ENCODE measurements around the gene MTCL3.

MTCL3 gene

GRCh38 chr6:127518710-127519468 is at the start of gene MTCL3:
TSS of gene MTCL3 (minus strand) at chr6:127519335.
- no peaks in the 10 kb centered on the region for H3K4me1 ChIP-seq (ENCODE audit: insufficient read depth, insufficient read length)
- DNase-seq (ENCODE audit: low read depth, low spot score): no peak
- H3K9me3 ChIP-seq (ENCODE audit: insufficient read depth, low read length): no peaks in the 10 kb centered on the region
- H3K4me3 ChIP-seq (ENCODE audit: insufficient read length, low read depth): peak within 1 kb of the TSS; percentile 28
- H3K36me3 ChIP-seq (ENCODE audit: insufficient read depth, insufficient read length, low read length): no peaks in the 10 kb centered on the region
- peaks cover 17% of the 10 kb centered on the region for H3K27me3 ChIP-seq (ENCODE audit: insufficient read depth, insufficient read length)
- no peak within 1 kb of the TSS for H3K9ac ChIP-seq (ENCODE audit: insufficient read length, low read depth)
- TF ChIP-seq ZNF274 (IDR thresholded peaks at IDR 0.05; ENCODE audit: low read depth, low read length): no peak
- TF ChIP-seq YY1 (IDR thresholded peaks at IDR 0.05; ENCODE audit: insufficient read depth, insufficient read length): no peak
- no peak for TF ChIP-seq SUZ12 (IDR thresholded peaks at IDR 0.05; ENCODE audit: extremely low read depth, insufficient read depth, insufficient read length)

GRCh38 chr6:127567476-127567875 is 48.3 kb upstream of the MTCL3 start:
- Histone ChIP-seq H3K27me3 (ENCODE audit: insufficient read depth, insufficient read length) (no peaks in the 10 kb centered on the region), H3K9ac (ENCODE audit: insufficient read length, low read depth) (no peak overlapping the region), H3K36me3 (ENCODE audit: insufficient read depth, insufficient read length, low read length) (no peaks in the 10 kb centered on the region), H3K4me3 (ENCODE audit: insufficient read length, low read depth) (no peak overlapping the region), H3K4me1 (ENCODE audit: insufficient read depth, insufficient read length) (no peaks in the 10 kb centered on the region), H3K9me3 (ENCODE audit: insufficient read depth, low read length) (no peaks in the 10 kb centered on the region)
- no peak for DNase-seq (ENCODE audit: low read depth, low spot score)
- TF ChIP-seq YY1 (IDR thresholded peaks at IDR 0.05; ENCODE audit: insufficient read depth, insufficient read length): no peak
- no peak for TF ChIP-seq ZNF274 (IDR thresholded peaks at IDR 0.05; ENCODE audit: low read depth, low read length)
- no peak for TF ChIP-seq SUZ12 (IDR thresholded peaks at IDR 0.05; ENCODE audit: extremely low read depth, insufficient read depth, insufficient read length)

- no peaks in the 10 kb centered on the region for H3K36me3 ChIP-seq (ENCODE audit: insufficient read depth, insufficient read length, low read length)
- TF ChIP-seq YY1 (IDR thresholded peaks at IDR 0.05; ENCODE audit: insufficient read depth, insufficient read length) (no peak), SUZ12 (IDR thresholded peaks at IDR 0.05; ENCODE audit: extremely low read depth, insufficient read depth, insufficient read length) (no peak), ZNF274 (IDR thresholded peaks at IDR 0.05; ENCODE audit: low read depth, low read length) (no peak)
- DNase-seq (ENCODE audit: low read depth, low spot score): no peak
Measured at GRCh38 chr6:127566651-127567050, 47.5 kb upstream of the MTCL3 start.

DNA sequence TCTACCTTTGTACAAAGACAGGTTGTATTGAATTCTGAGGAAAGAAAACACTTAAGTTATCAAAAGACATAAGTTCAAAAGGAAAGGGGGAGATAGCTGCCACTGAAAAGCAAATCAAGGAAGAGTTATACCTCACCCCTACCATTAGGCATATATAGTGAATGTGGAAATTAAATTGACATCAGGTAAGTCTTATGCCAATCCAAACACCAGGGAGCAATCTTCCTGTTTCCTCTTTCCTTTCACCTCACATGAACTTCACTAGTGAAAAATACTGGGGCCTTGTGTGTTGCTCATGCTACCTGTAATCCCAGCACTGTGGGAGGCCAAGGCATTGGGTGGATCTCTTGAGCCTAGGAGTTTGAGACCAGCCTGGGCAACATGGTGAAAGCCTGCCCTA is 47.0 kb upstream of the MTCL3 start:
- H3K9ac ChIP-seq (ENCODE audit: insufficient read length, low read depth): no peak overlapping the region
- TF ChIP-seq YY1 (IDR thresholded peaks at IDR 0.05; ENCODE audit: insufficient read depth, insufficient read length): no peak
- TF ChIP-seq SUZ12 (IDR thresholded peaks at IDR 0.05; ENCODE audit: extremely low read depth, insufficient read depth, insufficient read length): no peak
- no peak for TF ChIP-seq ZNF274 (IDR thresholded peaks at IDR 0.05; ENCODE audit: low read depth, low read length)
- H3K27me3 ChIP-seq (ENCODE audit: insufficient read depth, insufficient read length): no peaks in the 10 kb centered on the region
- H3K4me3 ChIP-seq (ENCODE audit: insufficient read length, low read depth): no peak overlapping the region
- H3K4me1 ChIP-seq (ENCODE audit: insufficient read depth, insufficient read length): no peaks in the 10 kb centered on the region
- no peaks in the 10 kb centered on the region for H3K9me3 ChIP-seq (ENCODE audit: insufficient read depth, low read length)
- DNase-seq (ENCODE audit: low read depth, low spot score): no peak
- H3K36me3 ChIP-seq (ENCODE audit: insufficient read depth, insufficient read length, low read length): no peaks in the 10 kb centered on the region

More at GRCh38 chr6:127566651-127567050, 47.5 kb upstream of the MTCL3 start:
- Histone ChIP-seq H3K9me3 (ENCODE audit: insufficient read depth, low read length) (no peaks in the 10 kb centered on the region), H3K4me1 (ENCODE audit: insufficient read depth, insufficient read length) (no peaks in the 10 kb centered on the region), H3K4me3 (ENCODE audit: insufficient read length, low read depth) (no peak overlapping the region), H3K9ac (ENCODE audit: insufficient read length, low read depth) (no peak overlapping the region), H3K27me3 (ENCODE audit: insufficient read depth, insufficient read length) (no peaks in the 10 kb centered on the region)

- no peaks in the 10 kb centered on the region for H3K27me3 ChIP-seq (ENCODE audit: insufficient read depth, insufficient read length)
- H3K9me3 ChIP-seq (ENCODE audit: insufficient read depth, low read length): no peaks in the 10 kb centered on the region
- no peaks in the 10 kb centered on the region for H3K4me1 ChIP-seq (ENCODE audit: insufficient read depth, insufficient read length)
- no peak overlapping the region for H3K9ac ChIP-seq (ENCODE audit: insufficient read length, low read depth)
- TF ChIP-seq YY1 (IDR thresholded peaks at IDR 0.05; ENCODE audit: insufficient read depth, insufficient read length) (no peak), ZNF274 (IDR thresholded peaks at IDR 0.05; ENCODE audit: low read depth, low read length) (no peak), SUZ12 (IDR thresholded peaks at IDR 0.05; ENCODE audit: extremely low read depth, insufficient read depth, insufficient read length) (no peak)
- no peak for DNase-seq (ENCODE audit: low read depth, low spot score)
- no peaks in the 10 kb centered on the region for H3K36me3 ChIP-seq (ENCODE audit: insufficient read depth, insufficient read length, low read length)
- H3K4me3 ChIP-seq (ENCODE audit: insufficient read length, low read depth): no peak overlapping the region
Measured at GRCh38 chr6:127564761-127565160, 45.6 kb upstream of the MTCL3 start.

GRCh38 chr6:127561660-127562059 is 42.5 kb upstream of the MTCL3 start:
- H3K4me3 ChIP-seq (ENCODE audit: insufficient read length, low read depth): no peak overlapping the region
- no peak for DNase-seq (ENCODE audit: low read depth, low spot score)
- no peak for TF ChIP-seq SUZ12 (IDR thresholded peaks at IDR 0.05; ENCODE audit: extremely low read depth, insufficient read depth, insufficient read length)
- TF ChIP-seq YY1 (IDR thresholded peaks at IDR 0.05; ENCODE audit: insufficient read depth, insufficient read length): no peak
- no peak for TF ChIP-seq ZNF274 (IDR thresholded peaks at IDR 0.05; ENCODE audit: low read depth, low read length)

DNA sequence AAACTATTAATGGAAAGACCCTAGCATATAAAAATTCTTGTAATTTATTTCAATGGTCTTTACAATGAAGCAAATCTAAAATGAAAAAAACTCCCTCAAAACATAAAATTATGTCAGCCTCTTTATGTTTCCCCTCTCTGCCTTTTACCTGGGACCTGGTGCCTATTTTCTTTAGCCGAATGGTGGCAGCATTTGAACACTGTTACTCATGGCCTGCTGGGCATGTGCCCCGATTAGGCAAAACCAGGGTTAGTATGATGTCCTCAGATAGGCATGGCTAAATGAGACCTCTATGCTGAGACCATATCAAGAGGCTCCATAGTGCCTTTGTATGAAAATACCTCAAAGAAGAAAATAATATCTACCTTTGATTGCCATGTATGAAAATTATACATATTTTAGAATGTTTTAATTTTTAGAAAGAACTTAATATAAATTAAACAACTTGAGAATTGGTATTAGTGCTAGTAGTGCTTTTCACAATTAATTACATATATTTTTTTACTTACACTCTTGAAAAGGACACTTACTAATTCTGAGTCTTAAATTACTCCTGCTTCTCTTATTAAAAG is 35.4 kb upstream of the MTCL3 start:
- no peak overlapping the region for H3K9ac ChIP-seq (ENCODE audit: insufficient read length, low read depth)
- H3K9me3 ChIP-seq (ENCODE audit: insufficient read depth, low read length): no peaks in the 10 kb centered on the region
- DNase-seq (ENCODE audit: low read depth, low spot score): no peak
- no peak overlapping the region for H3K4me3 ChIP-seq (ENCODE audit: insufficient read length, low read depth)
- H3K36me3 ChIP-seq (ENCODE audit: insufficient read depth, insufficient read length, low read length): no peaks in the 10 kb centered on the region
- H3K27me3 ChIP-seq (ENCODE audit: insufficient read depth, insufficient read length): no peaks in the 10 kb centered on the region
- no peaks in the 10 kb centered on the region for H3K4me1 ChIP-seq (ENCODE audit: insufficient read depth, insufficient read length)
- no peak for TF ChIP-seq YY1 (IDR thresholded peaks at IDR 0.05; ENCODE audit: insufficient read depth, insufficient read length)
- TF ChIP-seq SUZ12 (IDR thresholded peaks at IDR 0.05; ENCODE audit: extremely low read depth, insufficient read depth, insufficient read length): no peak
- no peak for TF ChIP-seq ZNF274 (IDR thresholded peaks at IDR 0.05; ENCODE audit: low read depth, low read length)

More at GRCh38 chr6:127561660-127562059, 42.5 kb upstream of the MTCL3 start:
- no peak overlapping the region for H3K9ac ChIP-seq (ENCODE audit: insufficient read length, low read depth)
- no peaks in the 10 kb centered on the region for H3K36me3 ChIP-seq (ENCODE audit: insufficient read depth, insufficient read length, low read length)
- H3K4me1 ChIP-seq (ENCODE audit: insufficient read depth, insufficient read length): no peaks in the 10 kb centered on the region
- H3K27me3 ChIP-seq (ENCODE audit: insufficient read depth, insufficient read length): no peaks in the 10 kb centered on the region
- no peaks in the 10 kb centered on the region for H3K9me3 ChIP-seq (ENCODE audit: insufficient read depth, low read length)

Measured in NT2/D1 (cell line).